HG03064 (cell line): ENCODE data around the gene TROAP.
"Not testable (repeated sequence)": the region's sequence is repeated elsewhere in the genome, so short reads cannot be mapped to it uniquely, and the experiment has no call there.

Experiments
- ATAC-seq: cut with Tn5 transposase; IDR thresholded peaks from one replicate; pipeline ENCODE4 v1.9.1; 2021; ENCODE audit warnings: low read depth; ENCODE audit not compliant: unreplicated experiment

Gene TROAP

GRCh38 chr12:49365542-49365941, 42.5 kb downstream of the TROAP start:
- ATAC-seq: no peak

- peak; percentile 1 for ATAC-seq
Observed at GRCh38 chr12:49366096-49366651, 43.1 kb downstream of the TROAP start.

DNA sequence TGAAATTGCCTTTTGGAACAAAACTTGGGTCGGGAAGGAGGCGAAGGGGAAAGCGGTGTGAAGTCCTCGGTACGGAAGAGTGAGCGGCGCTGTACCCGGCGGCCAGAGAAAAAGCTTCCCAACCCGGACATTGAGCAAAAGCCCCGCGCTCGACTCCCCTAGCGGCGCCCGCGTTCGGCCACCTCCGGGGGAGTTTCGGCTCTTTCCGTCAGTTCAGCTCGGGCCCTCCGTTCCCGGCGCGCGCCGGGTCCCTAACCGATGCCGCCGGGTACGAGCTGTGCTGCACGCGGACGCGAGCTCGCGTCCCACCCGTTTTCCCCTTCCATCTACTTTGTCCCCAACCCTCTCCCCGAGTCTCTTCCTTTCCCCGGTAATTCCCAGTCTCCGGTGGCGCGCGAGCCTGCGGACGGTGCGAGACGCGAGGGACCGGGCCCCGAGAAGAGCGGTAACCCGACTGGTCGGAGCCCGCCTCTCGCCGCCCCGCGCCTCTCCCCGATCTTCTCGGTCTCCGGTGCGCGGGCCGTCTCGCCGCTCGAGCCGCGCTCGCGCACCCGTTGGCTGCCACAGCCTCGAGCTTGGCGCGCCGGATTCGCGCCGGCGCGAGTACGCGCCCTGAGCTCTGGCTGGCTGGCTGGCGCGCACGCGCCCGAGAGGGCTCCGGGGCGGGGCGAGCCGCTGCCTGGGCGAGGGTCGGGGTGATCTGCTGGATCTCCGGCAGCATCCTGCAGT, 43.8 kb downstream of the TROAP start:
- peak; percentile 60 for ATAC-seq

- no peak for ATAC-seq
Observed at GRCh38 chr12:49367381-49368239, 44.6 kb downstream of the TROAP start, which contains the start of gene SPATS2. Gene SPATS2 (plus strand): TSS chr12:49367462. CDS start chr12:49461013, 93,551 bp downstream.

- no peak for ATAC-seq
Observed at GRCh38 chr12:49368240-49368600, 45.2 kb downstream of the TROAP start.

GRCh38 chr12:49369411-49370145, 46.5 kb downstream of the TROAP start:
- ATAC-seq: peak; percentile 51

DNA sequence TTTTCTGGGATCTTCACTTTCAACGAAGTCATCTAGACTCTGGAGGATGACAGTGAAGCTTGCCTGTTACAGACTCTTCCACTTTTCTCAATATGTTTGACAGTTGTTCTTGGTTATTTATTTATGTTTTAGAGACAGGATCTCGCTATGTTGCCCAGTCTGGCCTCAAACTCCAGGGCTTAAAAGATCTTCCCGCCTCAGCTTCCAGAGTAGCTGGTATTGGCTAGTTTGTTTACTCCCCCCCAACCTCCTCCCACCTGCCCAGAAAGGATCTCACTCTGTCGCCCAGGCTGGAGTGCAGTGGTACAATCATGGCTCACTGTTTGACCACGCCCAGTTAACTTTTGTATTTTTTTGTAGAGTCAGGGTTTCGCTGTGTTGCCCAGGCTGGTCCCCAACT, 47.5 kb downstream of the TROAP start:
- ATAC-seq: no peak

- ATAC-seq: no peak
Observed at GRCh38 chr12:49375406-49375805, 52.4 kb downstream of the TROAP start.

- no peak for ATAC-seq
Observed at GRCh38 chr12:49377386-49377785, 54.3 kb downstream of the TROAP start.

GRCh38 chr12:49380184-49380583, 57.1 kb downstream of the TROAP start:
- not testable (repeated sequence) for ATAC-seq
